Measurements from ENCODE around the gene NEDD1.
A peak's percentile ranks its signal among the peaks of the same experiment; 100 is the strongest.

The NEDD1 gene

DNA sequence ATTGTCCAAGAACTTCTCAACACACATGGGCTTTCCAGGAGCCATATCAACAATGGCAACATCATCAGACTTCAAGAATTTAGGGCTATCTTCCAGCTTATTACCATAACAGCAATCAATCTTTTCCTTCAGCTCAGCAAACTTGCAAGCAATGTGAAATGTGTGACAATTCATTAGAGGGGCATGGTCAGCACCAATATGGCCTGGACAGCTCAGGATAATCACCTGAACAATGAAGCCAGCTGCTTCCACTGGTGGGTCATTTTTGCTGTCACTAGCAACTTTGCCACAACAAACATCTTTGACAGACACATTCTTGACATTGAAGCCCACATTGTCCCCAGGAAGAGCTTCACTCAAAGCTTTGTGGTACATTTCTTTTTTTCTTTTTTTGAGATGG, 5.9 kb upstream of the NEDD1 start:
- DNase-seq (ENCODE audit: low read depth in 2 of 2): no peak

DNA sequence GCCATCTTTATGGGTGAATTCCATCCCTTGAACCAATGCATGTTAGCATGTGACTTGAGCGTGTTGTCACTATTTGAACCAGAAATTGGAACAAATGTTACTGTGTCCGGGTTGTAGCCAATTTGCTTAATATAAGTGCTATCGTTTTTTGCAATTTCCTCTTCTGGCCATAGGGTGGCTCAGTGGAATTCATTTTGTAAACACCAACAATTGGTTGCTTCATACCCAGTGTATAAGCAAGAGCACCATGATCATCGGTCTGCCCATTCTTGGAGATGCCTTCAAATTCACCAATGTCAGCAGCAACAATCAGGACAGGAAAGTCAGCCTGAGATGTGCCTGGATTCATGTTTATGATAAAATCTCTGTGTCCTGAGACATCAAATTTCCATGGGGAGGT, 5.0 kb upstream of the NEDD1 start:
- no peak for DNase-seq (ENCODE audit: low read depth in 2 of 2)

DNA sequence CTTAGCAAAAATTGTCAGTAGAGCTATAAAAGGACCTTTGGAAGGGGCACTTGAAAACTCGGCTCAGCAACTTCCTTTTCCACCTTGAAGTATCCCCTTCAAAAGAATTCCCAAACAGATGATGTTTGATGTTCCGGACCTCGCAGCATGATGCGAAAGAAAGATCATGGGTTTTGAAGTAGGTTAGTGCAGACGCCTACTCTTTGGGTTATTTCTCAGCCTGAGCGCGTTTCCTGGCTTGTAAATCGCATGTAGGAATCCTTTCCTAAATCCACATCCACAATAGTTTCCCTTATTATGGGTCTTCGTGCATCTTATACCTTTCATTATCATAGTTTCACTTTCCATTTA, 584 bp upstream of the NEDD1 start:
- DNase-seq (ENCODE audit: low read depth in 2 of 2): peak in 1 of 2 experiments; percentile 2

- peak in 1 of 2 experiments; percentile 3 for DNase-seq (ENCODE audit: low read depth in 2 of 2)
Observed at GRCh38 chr12:96907671-96908422, 790 bp downstream of the NEDD1 start.

DNA sequence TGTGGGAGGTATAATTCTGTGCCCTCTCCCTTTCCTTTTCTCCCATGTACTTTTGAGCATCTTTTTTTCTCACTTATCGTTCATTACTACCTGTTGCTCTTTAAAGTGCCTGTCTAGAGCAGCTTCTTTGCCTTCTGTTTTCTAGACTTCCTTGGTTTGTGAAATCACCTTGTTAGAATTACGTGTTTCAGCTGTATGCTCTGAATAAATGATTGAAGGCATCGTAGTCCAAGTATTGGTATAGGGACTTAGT, 1.3 kb downstream of the NEDD1 start:
- DNase-seq (ENCODE audit: low read depth in 2 of 2): no peak

DNA sequence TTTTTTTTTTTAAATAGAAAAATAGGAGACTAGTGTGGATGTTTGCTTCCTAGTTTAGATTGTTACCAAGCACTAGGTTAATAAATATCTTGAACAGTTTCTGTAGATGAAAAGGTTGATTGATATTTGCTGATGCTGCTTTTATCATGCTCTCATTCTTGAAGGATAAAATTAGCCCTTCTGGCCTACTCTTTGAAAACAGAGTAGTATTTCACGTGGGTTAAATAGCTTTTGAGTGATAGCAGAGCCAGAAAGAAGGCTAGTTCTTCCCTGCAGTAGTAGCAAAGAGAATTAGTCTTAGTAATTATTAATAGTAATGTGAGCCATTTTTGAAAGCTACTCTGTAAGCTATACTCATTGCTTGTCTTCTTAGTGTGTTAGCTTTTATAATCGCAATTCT, 5.2 kb downstream of the NEDD1 start:
- no peak for DNase-seq (ENCODE audit: low read depth in 2 of 2)

- DNase-seq (ENCODE audit: low read depth in 2 of 2): no peak
Observed at GRCh38 chr12:96912943-96913342, 5.9 kb downstream of the NEDD1 start.

GRCh38 chr12:96919510-96920210, 12.6 kb downstream of the NEDD1 start:
- no peak for DNase-seq (ENCODE audit: low read depth in 2 of 2)

DNA sequence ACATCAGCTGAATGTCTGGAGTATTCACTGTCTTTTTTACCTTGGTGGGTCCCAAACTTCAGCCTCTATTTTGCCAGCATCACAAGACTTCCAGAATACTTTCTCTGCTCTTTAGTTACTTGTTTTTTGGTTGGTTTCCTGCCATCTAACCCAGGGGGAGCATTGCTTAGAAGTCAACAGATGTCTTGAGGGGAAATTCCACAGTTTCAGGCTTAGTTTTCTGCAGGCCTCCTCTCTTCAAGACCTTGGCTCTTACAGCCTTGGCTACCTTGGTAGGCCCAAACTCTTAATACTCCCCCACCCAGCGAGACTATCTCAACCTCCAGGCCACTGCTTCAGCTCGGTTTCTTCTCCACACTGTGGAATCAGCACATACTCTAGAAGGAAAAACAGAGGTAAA, 41.7 kb downstream of the NEDD1 start:
- DNase-seq (ENCODE audit: low read depth in 2 of 2): no peak

- DNase-seq (ENCODE audit: low read depth in 2 of 2): no peak
Observed at GRCh38 chr12:96979532-96979931, 72.5 kb downstream of the NEDD1 start.

- no peak for DNase-seq (ENCODE audit: low read depth in 2 of 2)
Observed at GRCh38 chr12:96980991-96981414, 73.9 kb downstream of the NEDD1 start.

- DNase-seq (ENCODE audit: low read depth in 2 of 2): no peak
Observed at GRCh38 chr12:96981911-96982310, 74.9 kb downstream of the NEDD1 start.

- DNase-seq (ENCODE audit: low read depth in 2 of 2): no peak
Observed at GRCh38 chr12:96982671-96983070, 75.6 kb downstream of the NEDD1 start.

GRCh38 chr12:96985515-96986362, 78.7 kb downstream of the NEDD1 start:
- DNase-seq (ENCODE audit: low read depth in 2 of 2): peak; percentile 3 to 15

DNA sequence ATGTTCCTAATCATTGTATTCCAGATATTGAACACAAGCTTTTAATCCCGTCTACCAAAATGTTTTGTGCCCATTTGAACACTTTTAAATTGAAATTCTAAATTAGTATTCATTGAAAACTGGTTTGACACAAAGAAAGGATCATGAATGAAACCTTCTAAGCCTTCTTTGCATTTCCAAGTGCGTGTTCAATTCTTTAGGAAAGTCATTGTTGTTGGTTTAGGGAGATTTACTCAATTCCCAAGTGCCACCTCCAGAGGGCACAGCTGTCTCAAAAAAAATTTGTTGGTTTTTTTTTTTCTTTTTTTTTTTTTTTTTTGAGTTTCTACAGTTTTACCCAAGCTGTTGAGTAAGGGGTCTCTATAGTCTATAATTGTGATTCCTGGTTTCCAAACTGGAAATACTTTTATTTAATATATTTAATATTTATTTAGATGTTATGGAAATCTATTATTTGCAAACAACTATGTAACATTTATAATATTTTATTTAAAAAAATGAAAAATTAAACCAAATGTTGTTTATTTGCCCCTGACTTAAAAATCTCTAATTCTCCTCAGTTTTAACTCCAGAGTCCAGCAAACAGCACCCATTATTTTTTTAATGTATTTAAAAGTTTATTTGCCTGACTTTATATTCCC, 79.9 kb downstream of the NEDD1 start:
- no peak for DNase-seq (ENCODE audit: low read depth in 2 of 2)

- DNase-seq (ENCODE audit: low read depth in 2 of 2): no peak
Observed at GRCh38 chr12:96988919-96989318, 81.9 kb downstream of the NEDD1 start.

- DNase-seq (ENCODE audit: low read depth in 2 of 2): no peak
Observed at GRCh38 chr12:96989916-96990315, 82.9 kb downstream of the NEDD1 start.

DNA sequence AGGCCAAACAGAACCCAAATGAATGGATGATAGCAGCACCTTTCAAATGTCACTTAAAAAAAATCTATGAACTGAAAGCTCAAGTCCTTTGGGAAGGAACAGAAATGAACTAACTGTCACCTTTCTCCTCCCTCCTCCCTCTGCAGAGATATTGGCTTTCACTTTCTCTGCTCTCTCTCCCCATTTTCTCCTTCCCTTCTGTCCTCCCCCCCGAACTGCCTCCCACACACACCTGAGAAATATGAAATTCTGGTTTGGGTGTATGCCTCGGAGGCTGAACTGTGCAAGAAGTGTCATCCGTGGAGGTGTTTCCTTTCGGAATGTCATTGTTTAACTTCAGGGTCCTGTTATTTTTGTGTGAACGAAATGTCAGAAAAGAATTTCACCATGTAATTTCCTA, 87.8 kb downstream of the NEDD1 start:
- DNase-seq (ENCODE audit: low read depth in 2 of 2): no peak

DNA sequence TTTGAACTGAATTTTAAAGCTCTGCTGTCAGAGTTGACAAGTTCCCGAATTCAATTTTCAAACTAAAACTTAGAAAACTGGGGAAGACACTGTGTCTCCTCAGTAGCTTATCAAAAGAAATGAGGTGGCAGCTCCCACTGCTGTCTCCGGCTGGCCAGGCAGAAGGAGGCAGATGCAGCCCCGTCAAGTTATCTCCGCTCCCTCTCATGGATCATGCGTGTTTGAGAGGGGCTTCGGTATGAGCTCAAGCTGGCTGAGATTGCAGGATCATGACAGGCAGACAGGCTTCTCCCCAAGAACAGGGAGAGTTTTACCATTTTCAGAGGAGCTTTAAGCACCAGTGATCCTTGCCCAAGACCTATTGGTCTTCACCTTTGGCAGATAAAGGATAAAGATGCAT, 88.8 kb downstream of the NEDD1 start:
- DNase-seq (ENCODE audit: low read depth in 2 of 2): no peak

- DNase-seq (ENCODE audit: low read depth in 2 of 2): no peak
Observed at GRCh38 chr12:96997797-96998484, 90.9 kb downstream of the NEDD1 start.

GRCh38 chr12:97003276-97003675, 96.2 kb downstream of the NEDD1 start:
- no peak for DNase-seq (ENCODE audit: low read depth in 2 of 2)

Measured in stimulated activated CD4-positive, alpha-beta T cell treated with anti-CD3 and anti-CD28 coated beads, Interleukin-12 subunit alpha, Interleukin-12 subunit beta, amount 100 ng/mL, for 24 hours (primary cell).